GM12864 (cell line): Measurements from ENCODE around the gene ZP2.
"Not testable (repeated sequence)": the region's sequence is repeated elsewhere in the genome, so short reads cannot be mapped to it uniquely, and the experiment has no call there.

Experiments
- DNase-seq: peaks from one replicate; pipeline ENCODE4 v3.0.0-alpha.2; 2011; ENCODE audit warnings: low read depth
- H3K4me3 ChIP-seq: 2 replicates; pipeline ENCODE4 v1.5.1; 2011; ENCODE audit warnings: mild to moderate bottlenecking, low read depth, low read length, control low read depth
- TF ChIP-seq, protein P1 (sequence below): IDR thresholded peaks from 2 replicates; pipeline ENCODE4 v1.5.1; 2011; ENCODE audit warnings: low read depth, mild to moderate bottlenecking, moderate library complexity, low read length, control low read depth, inconsistent platforms; ENCODE audit errors: missing control alignments

The ZP2 gene

DNA sequence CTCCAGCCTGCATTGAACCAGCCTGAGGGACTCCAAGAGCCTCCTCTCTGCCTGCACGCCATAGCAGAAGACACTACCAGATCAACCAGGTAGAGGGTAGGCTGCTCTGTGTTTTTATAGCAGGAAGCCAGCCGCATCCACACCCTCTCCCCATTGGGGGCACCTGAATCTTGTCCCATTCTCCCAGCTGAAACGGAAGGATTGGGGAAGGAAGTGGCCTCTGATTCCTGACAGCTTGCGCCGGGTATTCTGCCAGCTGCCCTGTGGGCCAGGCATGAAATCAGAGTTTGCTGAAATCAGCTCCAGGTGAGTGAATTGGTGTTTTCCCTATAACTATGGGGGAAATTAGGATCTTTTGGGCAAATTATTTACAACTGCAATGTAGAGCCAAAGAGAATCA, at the start of gene ZP2:
TSS of gene ZP2 (minus strand) at position 89 of the 400 bp plus-strand sequence. CDS start at position 62, 27 bp downstream.
- DNase-seq, result no peak
- no peak within 1 kb of the TSS for H3K4me3 ChIP-seq
- TF ChIP-seq, protein P1, sequence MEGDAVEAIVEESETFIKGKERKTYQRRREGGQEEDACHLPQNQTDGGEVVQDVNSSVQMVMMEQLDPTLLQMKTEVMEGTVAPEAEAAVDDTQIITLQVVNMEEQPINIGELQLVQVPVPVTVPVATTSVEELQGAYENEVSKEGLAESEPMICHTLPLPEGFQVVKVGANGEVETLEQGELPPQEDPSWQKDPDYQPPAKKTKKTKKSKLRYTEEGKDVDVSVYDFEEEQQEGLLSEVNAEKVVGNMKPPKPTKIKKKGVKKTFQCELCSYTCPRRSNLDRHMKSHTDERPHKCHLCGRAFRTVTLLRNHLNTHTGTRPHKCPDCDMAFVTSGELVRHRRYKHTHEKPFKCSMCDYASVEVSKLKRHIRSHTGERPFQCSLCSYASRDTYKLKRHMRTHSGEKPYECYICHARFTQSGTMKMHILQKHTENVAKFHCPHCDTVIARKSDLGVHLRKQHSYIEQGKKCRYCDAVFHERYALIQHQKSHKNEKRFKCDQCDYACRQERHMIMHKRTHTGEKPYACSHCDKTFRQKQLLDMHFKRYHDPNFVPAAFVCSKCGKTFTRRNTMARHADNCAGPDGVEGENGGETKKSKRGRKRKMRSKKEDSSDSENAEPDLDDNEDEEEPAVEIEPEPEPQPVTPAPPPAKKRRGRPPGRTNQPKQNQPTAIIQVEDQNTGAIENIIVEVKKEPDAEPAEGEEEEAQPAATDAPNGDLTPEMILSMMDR, result no peak

DNA sequence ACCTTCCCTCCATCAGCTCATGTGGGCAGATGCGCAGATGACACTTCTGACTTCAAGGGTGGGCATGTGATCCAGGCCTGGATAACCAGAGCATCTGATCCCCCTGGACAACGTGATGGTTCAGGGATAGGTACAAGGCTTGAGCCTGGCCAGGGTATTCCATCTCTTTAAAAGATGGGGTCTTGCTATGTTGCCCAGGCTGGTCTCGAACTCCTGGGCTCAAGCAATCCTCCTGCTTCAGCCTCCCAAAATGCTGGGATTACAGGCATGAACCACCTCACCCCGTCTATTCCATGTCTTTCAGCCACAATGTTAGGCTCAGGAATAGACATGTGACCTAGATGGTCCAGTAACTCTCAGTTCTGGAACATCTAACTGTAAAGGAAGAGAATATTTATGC, 45.9 kb upstream of the ZP2 start:
- no peak for DNase-seq
- TF ChIP-seq, protein P1, result no peak
- no peak overlapping the region for H3K4me3 ChIP-seq

DNA sequence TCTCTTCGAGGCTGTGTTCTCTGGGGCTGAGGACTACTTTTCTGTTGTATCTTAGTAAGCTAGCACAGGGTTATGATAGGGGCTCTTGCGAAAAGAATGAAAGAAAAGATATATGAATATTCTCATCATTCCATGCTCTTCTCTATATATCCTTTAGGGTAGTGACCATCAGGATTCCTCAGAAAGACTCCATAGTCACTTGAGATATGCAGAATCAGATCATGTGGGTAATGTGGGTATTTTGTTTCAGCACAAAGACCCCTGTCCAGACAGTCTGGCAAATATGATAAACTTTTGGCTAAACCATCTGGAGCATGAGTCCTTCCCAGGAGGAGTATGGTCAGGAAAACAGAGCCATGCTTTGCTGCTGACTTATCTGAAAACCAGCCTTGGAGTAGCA, 45.3 kb upstream of the ZP2 start:
- no peak for DNase-seq
- H3K4me3 ChIP-seq, result no peak overlapping the region
- TF ChIP-seq, protein P1, result no peak

DNA sequence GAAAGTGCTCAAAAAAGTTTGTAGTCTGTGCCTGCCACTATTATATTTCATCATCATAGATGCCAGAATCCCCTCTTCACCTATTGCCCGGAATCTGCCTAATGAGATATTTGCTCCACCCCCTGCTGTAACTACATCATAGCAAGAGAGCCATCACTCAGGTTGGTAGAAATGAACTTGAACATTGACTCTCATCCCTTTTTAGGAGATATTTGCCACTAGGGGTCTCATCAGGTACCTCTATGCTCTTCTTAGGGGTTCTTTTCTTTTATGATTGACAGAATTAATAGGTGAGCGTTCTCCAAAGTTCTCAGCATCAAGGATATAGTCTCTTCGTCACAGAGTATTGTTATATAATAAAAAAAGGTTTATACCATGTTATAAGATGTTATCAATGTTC, 42.1 kb upstream of the ZP2 start:
- no peak for DNase-seq
- TF ChIP-seq, protein P1, result no peak
- no peak overlapping the region for H3K4me3 ChIP-seq

DNA sequence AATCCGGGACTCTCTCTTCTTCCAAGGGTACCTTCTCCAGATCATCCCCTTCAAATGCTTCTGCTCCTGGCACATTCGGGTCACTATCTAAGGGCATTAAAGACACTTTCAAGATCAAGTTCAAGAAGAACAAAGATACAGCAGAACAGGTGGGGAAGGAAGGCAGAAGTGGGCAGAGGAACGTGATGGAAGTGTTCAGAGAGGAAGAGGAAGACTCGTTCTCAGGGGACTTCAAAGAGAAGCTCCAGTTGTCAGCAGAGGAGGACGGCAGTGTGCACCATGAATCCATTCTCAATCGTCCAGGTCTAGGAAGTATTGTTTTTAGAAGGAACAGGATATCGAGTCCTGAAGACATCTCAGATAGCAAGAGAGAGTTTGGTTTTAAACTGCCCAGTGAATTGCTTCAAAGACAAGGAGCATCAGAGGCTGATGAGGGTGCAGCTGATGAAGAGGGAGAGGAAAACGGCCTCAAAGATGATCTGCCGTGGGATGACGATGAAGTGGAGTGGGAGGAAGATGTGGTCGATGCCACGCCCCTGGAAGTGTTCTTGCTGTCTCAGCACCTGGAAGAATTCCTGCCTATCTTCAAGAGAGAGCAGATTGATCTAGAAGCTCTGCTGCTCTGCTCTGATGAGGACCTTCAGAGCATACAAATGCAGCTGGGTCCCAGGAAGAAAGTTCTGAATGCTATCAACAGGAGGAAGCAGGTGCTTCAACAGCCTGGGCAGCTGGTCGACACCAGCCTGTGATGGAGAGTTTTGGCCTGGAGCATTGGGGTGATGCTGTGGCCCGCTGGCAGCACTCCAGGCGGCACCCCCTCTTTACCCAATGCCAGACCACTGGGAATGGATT, 38.9 kb upstream of the ZP2 start:
- DNase-seq, result no peak
- no peak overlapping the region for H3K4me3 ChIP-seq
- TF ChIP-seq, protein P1, result no peak

DNA sequence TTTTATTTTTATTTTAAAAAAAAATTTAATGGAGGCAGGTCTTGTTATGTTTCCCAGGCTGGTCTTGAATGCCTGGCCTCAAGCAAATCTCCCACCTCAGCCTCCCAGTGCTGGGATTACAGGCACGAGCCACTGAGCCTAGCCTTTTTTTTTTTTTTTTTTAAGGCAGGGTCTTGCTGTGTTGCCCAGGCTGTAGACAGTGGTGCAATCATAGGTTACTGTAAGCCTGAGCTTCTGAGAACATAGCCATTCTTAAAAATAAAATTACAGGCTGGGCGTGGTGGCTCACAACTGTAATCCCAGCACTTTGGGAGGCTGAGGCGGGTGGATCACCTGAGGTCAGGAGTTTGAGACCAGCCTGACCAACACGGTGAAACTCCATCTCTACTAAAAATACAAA, 36.8 kb upstream of the ZP2 start:
- not testable (repeated sequence) for H3K4me3 ChIP-seq, DNase-seq

DNA sequence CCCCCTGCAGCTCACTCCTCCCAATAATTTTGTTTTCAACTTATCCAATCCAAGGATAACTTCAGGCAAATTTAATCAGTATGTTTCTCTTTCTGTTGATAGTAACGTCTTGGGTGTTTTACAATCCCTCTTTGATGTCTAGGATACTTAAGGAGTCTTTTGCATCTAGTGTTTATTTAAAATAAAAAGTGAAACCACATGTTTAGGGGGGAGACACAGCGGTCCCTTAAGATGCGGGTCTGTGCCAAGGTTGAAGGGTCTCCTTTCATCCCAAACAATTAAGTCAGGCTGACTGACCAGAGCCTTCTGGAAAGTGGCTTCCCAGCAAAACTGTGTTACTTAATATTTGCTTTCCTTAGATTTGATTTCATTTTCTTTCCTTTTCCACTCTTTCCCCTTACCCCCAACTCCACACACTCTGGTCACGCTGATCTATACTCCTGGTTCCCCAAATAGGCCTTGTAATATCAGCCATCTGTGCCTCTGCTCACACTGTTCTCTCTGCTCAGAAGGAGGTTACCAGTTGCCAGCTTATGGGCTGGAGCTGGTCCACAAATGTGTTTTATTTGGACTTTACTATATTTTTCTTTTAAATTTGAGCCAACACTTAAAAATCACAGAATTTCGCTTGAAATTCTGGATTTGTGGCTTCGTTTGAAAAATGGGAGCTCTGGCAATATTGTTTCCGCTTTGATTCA, 33.3 kb upstream of the ZP2 start:
- no peak for DNase-seq
- TF ChIP-seq, protein P1, result no peak
- no peak overlapping the region for H3K4me3 ChIP-seq
